Stimulated activated CD8-positive, alpha-beta memory T cell treated with anti-CD3 and anti-CD28 coated beads, Interleukin-12 subunit alpha, Interleukin-12 subunit beta, amount 100 ng/mL, for 4 hours (primary cell): Measurements from ENCODE around the gene METTL18.

Experiments
- DNase-seq: peaks from one replicate; pipeline ENCODE4 v3.0.0-alpha.2; 2020; ENCODE audit warnings: low read depth

METTL18 gene

DNA sequence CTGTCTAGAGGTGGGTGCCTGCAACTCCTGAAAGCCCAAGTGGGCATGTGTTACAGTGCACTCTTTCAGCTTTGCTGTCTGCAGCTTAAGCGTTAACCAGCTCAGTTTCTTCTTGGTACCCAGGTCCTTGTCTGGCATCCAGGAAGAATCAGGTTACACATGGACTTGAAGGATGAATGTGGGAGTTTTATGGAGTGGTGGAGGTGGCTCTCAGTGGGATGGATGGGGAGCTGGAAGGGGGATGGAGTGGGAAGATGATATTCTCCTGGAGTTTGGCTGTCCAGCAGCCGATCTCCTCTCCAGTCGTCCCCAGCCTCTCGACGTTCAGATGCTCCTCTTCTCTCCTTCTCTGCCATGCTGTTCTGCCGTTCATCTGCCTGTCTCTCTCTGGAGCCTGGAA is 9.4 kb downstream of the METTL18 start:
- DNase-seq, result no peak

DNA sequence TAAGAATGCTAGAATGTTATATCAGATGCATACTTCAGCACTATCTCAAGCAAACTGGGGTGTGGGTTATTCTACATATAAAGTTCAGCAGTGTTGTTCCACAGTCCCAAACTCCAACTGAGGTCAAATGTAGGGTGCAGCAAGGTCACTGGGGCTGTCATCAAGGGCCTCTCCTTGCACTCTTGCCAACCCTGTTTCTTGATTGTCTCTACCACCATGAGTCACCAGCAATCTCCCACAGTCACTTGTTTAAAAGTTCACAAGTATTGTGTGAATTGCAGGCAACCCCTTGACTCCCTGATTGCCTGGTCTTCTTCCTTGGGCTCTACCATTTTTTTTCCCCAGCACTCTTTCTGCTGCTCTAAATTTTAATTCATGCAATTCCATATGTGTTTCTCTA is 10.6 kb downstream of the METTL18 start:
- no peak for DNase-seq

DNA sequence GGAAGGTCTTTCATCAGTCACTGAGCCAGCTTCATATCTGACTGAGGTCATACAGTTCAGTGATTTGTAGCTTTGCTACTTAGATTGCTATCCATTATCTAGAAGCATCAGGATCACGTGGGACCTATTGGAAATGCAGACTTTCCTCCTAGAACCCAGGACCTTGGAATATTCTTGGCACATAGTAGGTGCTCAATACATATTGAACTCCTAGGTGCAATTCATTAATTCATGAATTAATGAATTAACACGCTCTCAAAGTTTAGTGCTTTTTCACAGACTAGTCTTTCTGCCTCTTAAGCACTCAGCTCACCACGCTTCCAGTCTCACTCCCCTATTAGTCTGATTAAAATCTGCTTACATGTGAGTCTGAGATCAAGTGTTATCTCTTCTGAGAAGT is 12.1 kb downstream of the METTL18 start:
- no peak for DNase-seq

DNA sequence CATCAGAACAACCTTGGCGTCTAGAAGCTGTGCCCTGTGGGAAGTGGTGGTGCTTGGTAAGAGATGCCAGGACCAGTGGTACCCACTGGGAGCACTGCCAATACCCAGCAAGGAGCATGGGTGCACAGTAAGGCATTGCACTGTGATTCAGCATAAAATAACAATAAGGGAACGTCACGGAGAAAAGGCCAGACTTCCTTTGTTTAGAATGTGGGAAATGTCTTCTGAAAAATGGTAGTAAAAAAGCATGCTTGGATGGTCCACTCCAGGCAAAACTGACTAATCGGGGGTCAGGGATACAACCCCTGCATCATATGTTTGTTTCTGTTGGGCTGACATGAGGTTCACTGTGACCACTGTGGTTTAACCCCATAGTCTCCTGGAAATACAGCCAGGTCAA is 14.7 kb downstream of the METTL18 start:
- no peak for DNase-seq

DNA sequence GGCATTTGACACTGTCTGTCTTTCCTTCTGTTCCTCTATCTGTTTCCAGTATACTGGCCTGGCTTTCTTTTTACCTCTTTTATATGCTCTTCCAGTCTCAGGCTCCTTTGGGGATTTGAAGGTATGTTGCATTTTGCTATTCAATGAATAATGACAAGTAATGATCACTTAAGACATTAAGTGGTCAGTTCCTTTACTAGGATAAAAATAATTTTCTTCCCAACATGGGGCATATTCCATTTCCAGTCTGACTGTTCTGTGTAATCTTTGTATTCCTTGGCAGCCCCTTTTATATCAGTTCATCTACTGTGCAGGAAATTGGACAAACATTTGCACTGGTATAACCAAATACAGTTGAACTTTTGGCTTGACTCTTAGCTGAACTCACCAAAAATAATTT is 15.6 kb downstream of the METTL18 start:
- no peak for DNase-seq

DNA sequence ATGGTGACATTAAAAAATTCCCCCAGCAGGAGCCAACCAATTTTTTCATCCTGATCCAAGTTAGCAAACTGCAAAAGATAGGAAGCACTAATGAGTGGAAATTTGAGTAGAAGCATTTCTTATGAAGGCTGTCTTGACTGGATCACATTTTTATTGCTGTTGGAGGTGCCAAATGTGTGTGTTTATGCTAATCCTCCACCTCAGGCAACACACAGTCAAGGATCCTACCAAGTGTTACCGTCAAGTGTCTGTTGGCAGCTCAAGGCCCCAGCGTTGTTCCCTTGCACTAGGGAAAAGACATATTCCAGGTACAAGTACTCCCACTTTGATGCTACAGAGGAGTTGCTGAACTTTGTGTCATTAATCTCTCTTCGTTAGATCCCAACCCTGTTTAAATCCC is 18.3 kb downstream of the METTL18 start:
- DNase-seq, result no peak

DNA sequence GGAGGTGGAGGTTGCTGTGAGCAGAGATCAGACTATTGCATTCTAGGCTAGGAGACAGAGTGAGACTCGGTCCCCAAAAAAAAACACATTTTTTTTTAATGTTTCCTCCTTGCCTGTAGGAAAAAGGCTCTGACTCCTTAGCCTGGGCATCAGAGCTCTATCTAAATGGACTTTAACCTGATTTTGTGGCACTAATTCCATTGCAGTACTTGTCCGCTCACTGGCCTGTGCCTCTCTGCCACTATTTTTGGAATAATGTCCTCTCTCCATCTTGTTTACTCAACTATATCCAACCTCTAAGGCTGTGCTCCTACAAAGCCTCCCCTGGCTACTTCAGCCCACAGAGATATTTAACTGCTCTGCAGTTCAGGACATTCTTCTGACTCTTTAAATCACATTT is 26.5 kb downstream of the METTL18 start:
- DNase-seq, result no peak

DNA sequence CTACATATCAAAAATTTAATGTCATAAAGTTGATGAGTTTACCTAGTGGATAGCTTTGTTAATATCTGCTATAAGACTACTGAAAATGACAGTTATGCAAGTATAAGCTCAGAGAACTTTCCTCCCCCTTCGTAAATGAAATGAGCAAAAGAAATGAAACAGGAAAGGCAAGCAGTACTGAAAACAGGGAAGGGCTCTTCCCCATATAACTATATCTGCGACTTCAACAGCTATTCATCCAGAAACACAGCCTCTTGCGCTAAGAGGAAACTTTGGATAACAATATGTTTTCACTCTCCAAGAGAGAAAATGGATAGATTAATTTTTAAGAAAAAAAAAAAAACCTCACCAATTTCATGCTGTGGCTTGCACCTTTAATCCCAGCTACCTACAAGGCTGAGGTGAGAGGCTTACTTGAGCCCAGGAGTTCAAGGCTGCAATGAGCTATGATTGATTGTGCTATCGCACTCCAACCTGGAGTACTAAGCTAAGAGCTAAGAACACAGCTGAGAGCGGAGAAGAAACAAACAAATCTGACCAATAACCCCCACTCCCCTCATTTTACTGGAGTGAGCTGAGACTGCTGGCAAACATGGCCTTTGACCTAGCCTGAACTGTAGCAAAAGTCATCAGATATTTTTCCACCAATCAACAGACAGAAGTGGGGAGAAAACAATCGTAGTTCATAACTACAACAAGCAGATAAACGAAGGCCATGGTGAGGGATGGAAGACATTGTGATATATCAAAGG is 29.0 kb downstream of the METTL18 start:
- no peak for DNase-seq

DNA sequence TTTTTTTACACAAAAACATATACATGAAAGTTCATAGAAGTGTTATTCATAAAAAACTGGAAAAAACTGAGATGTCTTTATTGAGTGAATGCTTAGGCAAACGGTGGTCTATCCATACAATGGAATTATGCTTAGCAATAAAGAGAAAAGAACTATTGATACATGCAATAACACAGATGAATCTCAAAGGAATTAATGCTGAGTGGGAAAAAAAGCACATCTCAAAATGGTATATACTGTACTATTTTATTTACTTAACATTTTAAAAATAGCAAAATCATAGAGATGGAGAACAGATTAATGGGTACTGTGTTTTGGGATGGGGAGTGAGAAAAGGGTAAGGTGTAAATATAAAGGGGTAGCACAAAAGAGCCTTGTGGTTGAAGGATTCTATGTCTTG is 29.8 kb downstream of the METTL18 start:
- DNase-seq, result no peak

DNA sequence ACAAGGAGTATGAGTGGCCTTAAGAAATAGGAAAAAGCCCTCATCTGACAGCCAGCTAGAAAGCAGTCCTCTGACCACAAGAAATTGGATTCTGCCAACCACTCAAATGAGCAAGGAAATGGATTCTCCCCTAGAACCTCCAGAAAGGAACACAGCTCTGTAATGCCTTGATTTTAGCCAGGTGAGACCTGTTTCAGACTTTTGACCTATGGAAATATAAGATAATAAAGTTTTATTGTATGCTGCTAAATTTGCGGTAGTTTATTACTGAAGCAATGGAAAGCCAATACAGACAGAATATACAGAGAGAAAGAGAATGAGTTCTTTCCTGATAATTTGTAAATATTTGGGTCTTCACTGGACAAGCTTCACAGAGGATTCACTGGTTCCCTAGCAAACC is 32.0 kb downstream of the METTL18 start:
- no peak for DNase-seq

DNA sequence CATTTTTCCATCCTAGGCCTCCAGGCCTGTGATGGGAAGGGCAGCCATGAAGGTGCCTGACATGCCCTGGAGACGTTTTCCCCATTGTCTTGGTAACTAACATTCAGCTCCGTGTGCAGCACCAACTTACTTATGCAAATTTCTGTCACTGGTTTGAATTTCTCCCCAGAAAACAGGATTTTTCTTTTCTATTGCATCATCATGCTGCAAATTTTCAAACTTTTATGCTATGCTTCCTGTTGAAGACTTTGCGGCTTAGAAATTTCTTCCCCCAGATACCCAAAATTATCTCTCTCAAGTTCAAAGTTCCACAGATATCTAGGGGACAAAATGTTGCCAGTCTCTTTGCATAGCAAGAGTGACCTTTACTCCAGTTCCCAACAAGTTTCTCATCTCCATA is 35.7 kb downstream of the METTL18 start:
- no peak for DNase-seq

DNA sequence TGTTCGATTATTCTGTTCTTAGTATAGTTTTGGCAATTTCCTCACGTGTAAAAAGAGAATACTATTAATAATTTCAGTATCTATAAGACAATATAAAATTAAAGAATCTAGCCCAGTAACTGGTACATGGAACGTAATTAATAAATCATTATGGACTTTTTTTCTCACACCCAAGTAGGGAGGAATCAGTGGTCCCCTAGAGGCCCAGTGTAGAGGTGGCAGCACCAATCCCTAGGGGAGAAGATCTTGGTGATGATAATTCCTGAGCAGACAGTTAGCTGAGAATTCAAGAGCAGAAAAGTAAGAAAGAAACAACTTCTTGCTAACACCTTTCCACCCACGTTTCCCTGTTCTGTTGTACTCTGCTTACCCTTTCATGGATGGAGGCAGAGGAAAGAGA is 41.2 kb downstream of the METTL18 start:
- DNase-seq, result no peak

DNA sequence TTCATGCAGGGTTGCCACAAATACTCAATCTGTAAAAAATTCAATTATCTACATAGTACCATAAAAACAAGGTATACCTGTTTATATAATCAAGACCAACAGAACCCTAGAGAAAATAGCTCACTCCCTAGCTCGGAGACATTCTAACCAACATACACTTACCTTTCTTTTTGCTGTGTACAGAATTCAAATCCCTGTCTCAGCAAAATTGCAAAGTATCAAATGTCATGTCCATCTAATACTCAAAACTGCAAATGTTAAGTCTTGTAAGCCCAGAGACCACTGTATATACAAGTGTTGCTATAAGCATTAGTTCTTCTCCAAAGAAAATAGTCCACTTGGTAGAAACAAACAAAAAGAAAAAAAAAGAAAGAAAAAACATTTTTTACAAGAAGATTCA is 44.7 kb downstream of the METTL18 start:
- DNase-seq, result no peak

DNA sequence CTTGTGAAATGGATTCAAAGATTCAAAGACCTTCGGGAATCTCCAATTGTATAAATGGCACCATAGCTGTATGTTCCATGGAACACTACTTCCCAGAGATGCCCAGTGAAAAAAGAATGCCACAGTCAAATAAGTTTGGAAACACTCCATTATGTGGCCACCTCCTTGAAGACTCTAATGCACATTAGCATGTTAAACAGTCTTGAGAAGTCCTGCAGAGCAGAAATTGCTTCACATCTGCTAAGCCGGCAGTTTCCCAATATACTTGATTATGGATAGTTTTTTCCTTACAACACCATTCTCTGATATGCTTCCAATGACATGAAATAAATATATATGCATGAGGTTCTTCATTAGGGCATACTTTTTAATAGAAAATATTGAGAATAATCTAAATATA is 48.2 kb downstream of the METTL18 start:
- DNase-seq, result no peak

DNA sequence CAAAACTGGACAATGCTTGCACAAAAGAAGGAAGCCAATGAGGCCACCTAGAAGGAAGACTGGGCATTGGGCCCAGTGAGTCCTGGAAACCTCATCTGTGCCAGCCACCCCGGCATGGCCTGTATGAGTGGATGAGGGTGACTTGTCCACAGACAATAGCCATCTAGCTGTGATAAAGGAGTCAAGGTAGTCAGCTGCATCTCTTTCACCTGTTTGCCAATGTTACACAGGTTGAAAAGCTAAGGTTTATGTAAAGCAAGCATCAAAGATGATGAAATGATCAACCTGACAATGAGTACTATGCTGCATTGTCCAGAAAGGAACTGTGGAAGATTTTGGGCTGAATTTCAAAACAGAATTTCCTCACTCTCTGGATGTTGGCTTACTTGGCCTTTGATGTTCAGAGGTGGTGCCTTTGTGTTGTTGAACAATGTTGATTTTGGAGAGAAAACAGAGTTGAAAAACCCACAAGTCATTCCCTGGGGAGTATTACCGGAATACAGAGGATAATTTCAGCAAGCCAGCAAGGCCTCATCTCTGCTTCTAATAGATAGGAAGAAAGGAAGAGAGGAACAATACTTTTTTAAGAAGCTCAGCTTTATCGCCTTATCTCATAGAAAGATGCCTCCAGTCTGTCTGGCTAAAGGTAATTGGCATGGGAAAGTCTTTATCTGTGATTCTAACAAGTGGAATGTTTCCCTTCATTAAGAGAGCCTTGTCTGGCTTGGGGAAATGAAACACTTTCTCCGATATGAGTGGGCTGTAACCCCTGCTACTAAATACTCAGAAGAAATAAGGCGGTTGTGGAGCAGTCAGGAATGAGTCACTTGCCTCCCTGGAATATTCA is 49.5 kb downstream of the METTL18 start:
- no peak for DNase-seq
